Caco-2 (cell line): ENCODE measurements around the gene RNF167. TPM values are rescaled to one million over a fixed set of nuclear protein-coding genes. Genes with fewer than 3 reads are reported as not detected.

Source experiments
- BruUV-seq: library from RNA; stranded (reverse); fragments of 400-500 nt; replicated peaks from 2 replicates; lab custom pipeline; 2021; lab: Mats Ljungman, UMichigan
- CTCF ChIA-PET: fragments of 300-600 bp; sonication (Branson Sonifier 250); formaldehyde crosslinking; loops from one replicate; lab custom pipeline; 2022; ENCODE audit warnings: antibody characterized with exemption; lab: Charles Lee
- POLR2A ChIA-PET: fragments of 300-600 bp; sonication (Branson Sonifier 250); formaldehyde crosslinking; loops from one replicate; lab custom pipeline; 2022; ENCODE audit warnings: antibody characterized with exemption; lab: Charles Lee
- DNase-seq, 2 experiments: peaks; one replicate each; pipeline versions ENCODE4 v3.0.0 to v3.0.0-alpha.2; 2020 to 2022
- H3K27me3 ChIP-seq: replicated peaks from 2 replicates; pipeline ENCODE4 v1.6.0; 2011; ENCODE audit warnings: low read length; ENCODE audit not compliant: control insufficient read depth, insufficient read depth
- H3K36me3 ChIP-seq: 2 replicates; pipeline ENCODE4 v1.5.1; 2011; ENCODE audit warnings: low read length; ENCODE audit not compliant: control insufficient read depth, insufficient read depth
- H3K4me1 ChIP-seq: fragments of 250-450 bp; sonication (Bioruptor Pico); 2 replicates; pipeline ENCODE4 v1.5.1; 2020; ENCODE audit warnings: mild to moderate bottlenecking
- H3K4me3 ChIP-seq: 2 replicates; pipeline ENCODE4 v1.5.1; 2011; ENCODE audit warnings: low read depth, mild to moderate bottlenecking, control low read depth, low read length
- H3K9me3 ChIP-seq: fragments of 250-450 bp; sonication (Bioruptor Pico); 2 replicates; pipeline ENCODE4 v1.5.1; 2020; ENCODE audit warnings: mild to moderate bottlenecking, moderate library complexity
- H3K27ac Mint-ChIP-seq: one replicate; pipeline ENCODE4 v1.8.0; 2022; ENCODE audit warnings: mixed read lengths; ENCODE audit not compliant: unreplicated experiment
- H3K27me3 Mint-ChIP-seq: one replicate; pipeline ENCODE4 v1.8.0; 2022; ENCODE audit warnings: mixed read lengths; ENCODE audit not compliant: insufficient read depth, unreplicated experiment
- H3K36me3 Mint-ChIP-seq: one replicate; pipeline ENCODE4 v1.8.0; 2022; ENCODE audit warnings: mild to moderate bottlenecking, mixed read lengths; ENCODE audit not compliant: insufficient read depth, unreplicated experiment
- H3K4me1 Mint-ChIP-seq: one replicate; pipeline ENCODE4 v1.8.0; 2022; ENCODE audit warnings: low read depth, mixed read lengths; ENCODE audit not compliant: unreplicated experiment
- H3K4me3 Mint-ChIP-seq: one replicate; pipeline ENCODE4 v1.8.0; 2022; ENCODE audit warnings: mild to moderate bottlenecking, moderate library complexity, mixed read lengths; ENCODE audit not compliant: unreplicated experiment
- H3K9me3 Mint-ChIP-seq: one replicate; pipeline ENCODE4 v1.8.0; 2022; ENCODE audit warnings: mixed read lengths; ENCODE audit not compliant: unreplicated experiment
- intact Hi-C: fragments of 100-400 bp; cut with micrococcal nuclease; formaldehyde crosslinking; loops from one replicate; pipeline ENCODE4 v1.10.0; 2022; ENCODE audit not compliant: unreplicated experiment
- total RNA-seq: library from RNA; stranded (reverse); gene quantifications from 2 replicates; pipeline ENCODE4 v1.2.3, GENCODE V29; 2022
- TF ChIP-seq, protein P1 (sequence below), 2 experiments: fragments of 200-600 bp in 1 of 2; IDR thresholded peaks; 1 replicate in 1 of 2; 2 replicates in 1 of 2; pipeline versions ENCODE4 v1.5.1 to v1.8.0; 2011 to 2022; ENCODE audit warnings: antibody characterized with exemption in 1 of 2, control low read depth in 1 of 2, inconsistent platforms in 1 of 2, low read depth in 1 of 2, low read length in 1 of 2, mild to moderate bottlenecking in 1 of 2, moderate library complexity in 1 of 2; ENCODE audit not compliant: insufficient read depth in 1 of 2, severe bottlenecking in 1 of 2, unreplicated experiment in 1 of 2

RNF167 gene
- total RNA-seq, 1 experiment from 2014 or later, result 60.9 TPM

DNA sequence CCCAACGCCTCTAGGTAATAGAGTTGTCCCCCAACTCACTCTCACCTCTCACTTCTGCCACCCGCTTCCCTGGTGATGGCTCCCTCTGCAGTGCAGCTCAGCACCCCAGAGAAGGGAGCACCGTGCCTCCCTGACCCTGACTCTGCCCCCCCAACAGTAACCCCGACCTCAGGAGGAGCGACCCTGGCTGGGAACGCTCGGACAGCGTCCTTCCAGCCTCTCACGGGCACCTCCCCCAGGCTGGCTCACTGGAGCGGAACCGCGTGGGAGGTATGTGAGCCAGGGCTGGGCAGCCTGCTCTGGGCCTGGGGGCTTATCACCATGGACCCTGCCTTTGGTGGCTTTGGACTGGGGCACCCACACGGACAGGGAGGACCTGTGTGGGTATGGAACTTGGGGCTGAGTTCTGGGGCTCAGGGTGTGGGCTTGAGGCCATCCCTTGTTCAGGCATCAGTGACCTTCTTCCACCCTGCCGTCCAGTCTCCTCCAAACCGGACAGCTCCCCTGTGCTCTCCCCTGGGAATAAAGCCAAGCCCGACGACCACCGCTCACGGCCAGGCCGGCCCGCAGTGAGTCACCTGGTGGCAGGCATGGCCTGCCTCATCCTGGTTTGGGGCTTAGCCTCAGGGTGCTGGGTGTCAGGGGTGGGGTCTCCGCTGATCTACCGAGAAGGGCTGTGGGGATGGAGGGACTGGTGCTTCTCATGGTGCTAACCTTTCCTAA lies 47.4 kb upstream of the RNF167 start:
- POLR2A ChIA-PET, result no interaction called here
- H3K4me1 ChIP-seq, result no peaks in the 10 kb centered on the region
- no TSS peak for BruUV-seq
- CTCF ChIA-PET, result no interaction called here
- intact Hi-C loops, result no loop called here
- TF ChIP-seq, protein P1, sequence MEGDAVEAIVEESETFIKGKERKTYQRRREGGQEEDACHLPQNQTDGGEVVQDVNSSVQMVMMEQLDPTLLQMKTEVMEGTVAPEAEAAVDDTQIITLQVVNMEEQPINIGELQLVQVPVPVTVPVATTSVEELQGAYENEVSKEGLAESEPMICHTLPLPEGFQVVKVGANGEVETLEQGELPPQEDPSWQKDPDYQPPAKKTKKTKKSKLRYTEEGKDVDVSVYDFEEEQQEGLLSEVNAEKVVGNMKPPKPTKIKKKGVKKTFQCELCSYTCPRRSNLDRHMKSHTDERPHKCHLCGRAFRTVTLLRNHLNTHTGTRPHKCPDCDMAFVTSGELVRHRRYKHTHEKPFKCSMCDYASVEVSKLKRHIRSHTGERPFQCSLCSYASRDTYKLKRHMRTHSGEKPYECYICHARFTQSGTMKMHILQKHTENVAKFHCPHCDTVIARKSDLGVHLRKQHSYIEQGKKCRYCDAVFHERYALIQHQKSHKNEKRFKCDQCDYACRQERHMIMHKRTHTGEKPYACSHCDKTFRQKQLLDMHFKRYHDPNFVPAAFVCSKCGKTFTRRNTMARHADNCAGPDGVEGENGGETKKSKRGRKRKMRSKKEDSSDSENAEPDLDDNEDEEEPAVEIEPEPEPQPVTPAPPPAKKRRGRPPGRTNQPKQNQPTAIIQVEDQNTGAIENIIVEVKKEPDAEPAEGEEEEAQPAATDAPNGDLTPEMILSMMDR (IDR thresholded peaks at IDR 0.05; ENCODE audit: insufficient read depth in 1 of 2, low read depth in 1 of 2, low read length in 1 of 2, severe bottlenecking in 1 of 2, unreplicated experiment in 1 of 2), result no peak
- H3K36me3 Mint-ChIP-seq, result peaks cover 7% of the 10 kb centered on the region
- no peaks in the 10 kb centered on the region for H3K4me1 Mint-ChIP-seq
- H3K4me3 Mint-ChIP-seq, result no peak overlapping the region
- DNase-seq, result no peak
- H3K27me3 ChIP-seq, result no peaks in the 10 kb centered on the region
- H3K36me3 ChIP-seq, result no peaks in the 10 kb centered on the region
- no peak overlapping the region for H3K27ac Mint-ChIP-seq
- H3K27me3 Mint-ChIP-seq, result no peaks in the 10 kb centered on the region
- H3K9me3 ChIP-seq, result no peaks in the 10 kb centered on the region
- H3K9me3 Mint-ChIP-seq, result no peaks in the 10 kb centered on the region
- no peak overlapping the region for H3K4me3 ChIP-seq

DNA sequence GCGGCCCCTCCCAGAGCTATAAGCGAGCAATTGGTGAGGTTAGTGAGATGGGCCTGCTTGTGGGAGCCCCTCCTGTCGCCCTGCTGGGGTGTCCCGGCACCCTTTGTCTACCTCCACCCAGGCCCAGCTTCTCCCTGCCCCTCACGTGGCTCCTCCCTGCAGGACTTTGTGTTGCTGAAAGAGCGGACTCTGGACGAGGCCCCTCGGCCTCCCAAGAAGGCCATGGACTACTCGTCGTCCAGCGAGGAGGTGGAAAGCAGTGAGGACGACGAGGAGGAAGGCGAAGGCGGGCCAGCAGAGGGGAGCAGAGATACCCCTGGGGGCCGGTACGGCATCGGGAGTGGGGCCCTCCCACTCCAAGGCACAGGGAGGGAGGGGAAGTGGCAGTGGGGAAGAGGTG lies 46.8 kb upstream of the RNF167 start:
- BruUV-seq, result no TSS peak
- intact Hi-C loops, result no loop called here
- TF ChIP-seq, protein P1 (IDR thresholded peaks at IDR 0.05; ENCODE audit: insufficient read depth in 1 of 2, low read depth in 1 of 2, low read length in 1 of 2, severe bottlenecking in 1 of 2, unreplicated experiment in 1 of 2), result no peak

GRCh38 chr17:4893721-4894560 lies 46.1 kb upstream of the RNF167 start:
- Mint-ChIP-seq H3K4me3 (no peak overlapping the region), H3K9me3 (no peaks in the 10 kb centered on the region), H3K27me3 (no peaks in the 10 kb centered on the region), H3K27ac (no peak overlapping the region), H3K36me3 (peaks cover 6% of the 10 kb centered on the region), H3K4me1 (no peaks in the 10 kb centered on the region)
- BruUV-seq, result no TSS peak
- Histone ChIP-seq H3K9me3 (no peaks in the 10 kb centered on the region), H3K4me1 (no peaks in the 10 kb centered on the region), H3K27me3 (no peaks in the 10 kb centered on the region), H3K36me3 (no peaks in the 10 kb centered on the region), H3K4me3 (no peak overlapping the region)
- no peak for DNase-seq
- POLR2A ChIA-PET, result no interaction called here
- intact Hi-C loops, result no loop called here
- TF ChIP-seq, protein P1 (IDR thresholded peaks at IDR 0.05; ENCODE audit: insufficient read depth in 1 of 2, low read depth in 1 of 2, low read length in 1 of 2, severe bottlenecking in 1 of 2, unreplicated experiment in 1 of 2), result no peak
- CTCF ChIA-PET, result no interaction called here

More for the DNA sequence above, 46.8 kb upstream of the RNF167 start:
- H3K9me3 Mint-ChIP-seq, result no peaks in the 10 kb centered on the region
- no peaks in the 10 kb centered on the region for H3K36me3 ChIP-seq
- no peaks in the 10 kb centered on the region for H3K27me3 ChIP-seq
- ChIA-PET CTCF (no interaction called here), POLR2A (no interaction called here)
- no peak overlapping the region for H3K27ac Mint-ChIP-seq
- H3K4me3 Mint-ChIP-seq, result no peak overlapping the region
- no peak overlapping the region for H3K4me3 ChIP-seq
- no peaks in the 10 kb centered on the region for H3K4me1 ChIP-seq
- no peaks in the 10 kb centered on the region for H3K27me3 Mint-ChIP-seq
- DNase-seq, result no peak
- H3K9me3 ChIP-seq, result no peaks in the 10 kb centered on the region
- no peaks in the 10 kb centered on the region for H3K4me1 Mint-ChIP-seq
- peaks cover 7% of the 10 kb centered on the region for H3K36me3 Mint-ChIP-seq
